Mesendoderm (in vitro differentiated cells): ENCODE data around the gene POLR2C.
"Not testable (repeated sequence)": the region's sequence is repeated elsewhere in the genome, so short reads cannot be mapped to it uniquely, and the experiment has no call there.

Experiments
- DNase-seq: peaks from one replicate; pipeline ENCODE4 v3.0.0; 2013
- H2AK5ac ChIP-seq: 2 replicates; pipeline ENCODE4 v1.6.1; 2013; ENCODE audit warnings: low read length, inconsistent platforms
- H2BK120ac ChIP-seq: 2 replicates; pipeline ENCODE4 v1.6.1; 2013; ENCODE audit warnings: low read depth, mild to moderate bottlenecking, low read length, moderate library complexity, mixed read lengths
- H2BK15ac ChIP-seq: replicated peaks from 2 replicates; pipeline ENCODE4 v1.6.1; 2013; ENCODE audit warnings: low read depth, mild to moderate bottlenecking, moderate library complexity
- H2BK5ac ChIP-seq: 2 replicates; pipeline ENCODE4 v1.6.1; 2013; ENCODE audit warnings: low read length, inconsistent platforms
- H3K18ac ChIP-seq: 2 replicates; pipeline ENCODE4 v1.6.1; 2013; ENCODE audit warnings: mild to moderate bottlenecking, low read length, mixed read lengths
- H3K23ac ChIP-seq: one replicate; pipeline ENCODE4 v1.6.1; 2013; ENCODE audit warnings: low read length
- H3K27ac ChIP-seq: 2 replicates; pipeline ENCODE4 v1.5.1; 2013; ENCODE audit warnings: low read depth, mild to moderate bottlenecking, inconsistent platforms, low read length, moderate library complexity
- H3K27me3 ChIP-seq: 2 replicates; pipeline ENCODE4 v1.6.1; 2013; ENCODE audit warnings: low read length, control low read depth, mild to moderate bottlenecking, inconsistent platforms; ENCODE audit not compliant: insufficient read depth, poor library complexity
- H3K36me3 ChIP-seq: 2 replicates; pipeline ENCODE4 v1.6.1; 2013; ENCODE audit warnings: low read length, inconsistent platforms; ENCODE audit not compliant: control insufficient read depth, insufficient read depth
- H3K4ac ChIP-seq: one replicate; pipeline ENCODE4 v1.6.1; 2013; ENCODE audit warnings: low read depth, mild to moderate bottlenecking, low read length, moderate library complexity
- H3K4me1 ChIP-seq: 2 replicates; pipeline ENCODE4 v1.6.1; 2013; ENCODE audit warnings: low read depth, low read length, inconsistent platforms; ENCODE audit not compliant: control insufficient read depth
- H3K4me2 ChIP-seq: 2 replicates; pipeline ENCODE4 v1.6.1; 2013; ENCODE audit warnings: low read length
- H3K4me3 ChIP-seq: 2 replicates; pipeline ENCODE4 v1.5.1; 2013; ENCODE audit warnings: mild to moderate bottlenecking, low read length
- H3K56ac ChIP-seq: one replicate; pipeline ENCODE4 v1.6.1; 2013; ENCODE audit warnings: low read length
- H3K79me1 ChIP-seq: 2 replicates; pipeline ENCODE4 v1.6.1; 2013; ENCODE audit warnings: low read length, inconsistent platforms
- H3K79me2 ChIP-seq: 2 replicates; pipeline ENCODE4 v1.6.1; 2013; ENCODE audit warnings: mild to moderate bottlenecking, low read length; ENCODE audit not compliant: control insufficient read depth, insufficient read depth
- H3K9ac ChIP-seq: 2 replicates; pipeline ENCODE4 v1.6.1; 2013; ENCODE audit warnings: low read length, inconsistent platforms
- H4K5ac ChIP-seq: one replicate; pipeline ENCODE4 v1.6.1; 2013; ENCODE audit warnings: low read length
- H4K8ac ChIP-seq: one replicate; pipeline ENCODE4 v1.6.1; 2013; ENCODE audit warnings: low read depth, mild to moderate bottlenecking, control low read depth, low read length, moderate library complexity
- WGBS: extraction: QIAGEN DNeasy Blood & Tissue Kit; methylation state at CpG from one replicate; pipeline ENCODE4 v1.1.7; 2013; ENCODE audit warnings: low lambda C conversion rate, missing lambda C conversion rate; ENCODE audit not compliant: insufficient coverage; ENCODE audit errors: extremely low coverage; 5-methylcytosine and 5-hydroxymethylcytosine counted together

Gene POLR2C

DNA sequence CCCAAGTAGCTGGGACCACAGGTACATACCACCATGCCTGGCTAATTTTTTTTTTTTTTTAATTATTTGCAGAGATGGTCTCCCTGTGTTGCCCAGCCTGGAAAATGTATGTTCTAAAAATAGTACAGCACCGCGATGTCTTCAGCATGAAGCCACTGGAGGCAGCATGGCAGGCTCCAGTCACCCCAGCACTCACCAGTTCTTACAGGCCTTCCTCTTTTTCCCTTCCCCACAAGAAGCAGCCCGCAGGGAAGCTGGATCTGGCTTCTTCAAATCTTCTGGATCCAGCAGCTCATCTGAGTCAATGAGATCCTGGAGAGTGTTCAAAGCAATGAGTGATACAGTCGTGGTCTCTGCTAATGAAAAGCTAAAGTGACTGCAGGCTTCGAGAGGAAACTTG is 31.5 kb upstream of the POLR2C start:
- Histone ChIP-seq H4K5ac (no peak overlapping the region), H3K23ac (no peak overlapping the region), H3K27me3 (no peaks in the 10 kb centered on the region), H3K4me2 (no peak overlapping the region), H4K8ac (no peak overlapping the region), H3K4ac (no peak overlapping the region), H2AK5ac (no peak overlapping the region), H3K79me2 (no peaks in the 10 kb centered on the region), H3K4me3 (no peak overlapping the region), H2BK5ac (no peak overlapping the region), H3K27ac (no peak overlapping the region), H2BK15ac (no peak overlapping the region), H3K4me1 (no peaks in the 10 kb centered on the region), H2BK120ac (no peak overlapping the region), H3K56ac (no peak overlapping the region), H3K36me3 (peaks cover 9% of the 10 kb centered on the region), H3K79me1 (no peaks in the 10 kb centered on the region), H3K18ac (no peak overlapping the region), H3K9ac (no peak overlapping the region)
- WGBS: no CpG with 5 or more reads among the region's 5 CpGs
- DNase-seq: no peak

DNA sequence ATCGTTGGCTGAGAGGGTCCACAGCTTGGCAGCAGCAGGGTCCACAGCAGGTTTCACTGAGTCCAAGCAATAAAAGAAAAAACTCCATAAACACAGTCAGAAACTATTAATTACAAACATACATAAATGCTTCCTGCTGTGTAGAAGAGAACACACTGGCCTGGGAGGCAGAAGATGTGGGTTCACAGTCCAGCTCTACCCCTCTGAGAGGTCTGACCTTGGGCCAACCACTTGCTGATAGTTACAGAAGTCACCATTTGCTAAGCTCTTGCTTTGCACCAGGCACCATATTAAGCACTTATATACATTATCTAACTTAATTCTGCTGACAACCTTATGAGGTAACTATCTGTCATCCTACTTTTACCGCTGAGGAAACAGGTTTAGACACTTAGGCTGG is 30.0 kb upstream of the POLR2C start:
- DNase-seq: no peak
- no peak overlapping the region for H3K4ac ChIP-seq
- no peak overlapping the region for H2AK5ac ChIP-seq
- no peak overlapping the region for H3K56ac ChIP-seq
- no peak overlapping the region for H2BK15ac ChIP-seq
- no peak overlapping the region for H2BK120ac ChIP-seq
- no peak overlapping the region for H3K23ac ChIP-seq
- H3K27me3 ChIP-seq: no peaks in the 10 kb centered on the region
- H4K5ac ChIP-seq: no peak overlapping the region
- H3K9ac ChIP-seq: no peak overlapping the region
- H2BK5ac ChIP-seq: no peak overlapping the region
- no peaks in the 10 kb centered on the region for H3K4me1 ChIP-seq
- H3K79me2 ChIP-seq: no peaks in the 10 kb centered on the region
- H3K18ac ChIP-seq: no peak overlapping the region
- no peak overlapping the region for H3K4me2 ChIP-seq
- peaks cover 9% of the 10 kb centered on the region for H3K36me3 ChIP-seq
- H3K4me3 ChIP-seq: no peak overlapping the region
- WGBS: no CpG with 5 or more reads among the region's 2 CpGs
- H3K27ac ChIP-seq: no peak overlapping the region
- no peak overlapping the region for H4K8ac ChIP-seq
- H3K79me1 ChIP-seq: no peaks in the 10 kb centered on the region

DNA sequence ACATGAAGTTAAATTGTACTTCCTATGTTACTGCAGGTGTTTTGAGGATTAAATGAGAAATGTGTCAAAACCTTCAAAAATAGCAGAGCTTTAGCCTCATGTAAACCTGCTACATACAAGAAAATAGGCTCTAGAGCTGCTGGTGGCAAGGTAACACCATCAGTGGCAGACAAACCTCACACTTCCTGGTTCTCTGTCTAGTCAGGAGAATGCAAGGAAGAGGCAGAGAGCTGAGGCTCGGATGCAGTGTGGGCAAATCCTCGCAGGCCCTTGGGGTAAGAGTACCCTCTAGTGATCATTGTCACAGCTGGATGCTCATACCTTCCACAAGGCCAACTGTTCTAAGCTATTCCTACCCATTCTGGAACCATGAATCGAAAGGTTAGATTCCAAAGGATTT is 29.5 kb upstream of the POLR2C start:
- H2BK120ac ChIP-seq: no peak overlapping the region
- no peak overlapping the region for H3K4me3 ChIP-seq
- H3K56ac ChIP-seq: no peak overlapping the region
- no peak overlapping the region for H2AK5ac ChIP-seq
- H3K79me1 ChIP-seq: no peaks in the 10 kb centered on the region
- H3K9ac ChIP-seq: no peak overlapping the region
- no peak overlapping the region for H3K4ac ChIP-seq
- no peak overlapping the region for H3K18ac ChIP-seq
- H2BK15ac ChIP-seq: no peak overlapping the region
- no peak overlapping the region for H3K23ac ChIP-seq
- no peaks in the 10 kb centered on the region for H3K79me2 ChIP-seq
- H2BK5ac ChIP-seq: no peak overlapping the region
- peaks cover 9% of the 10 kb centered on the region for H3K36me3 ChIP-seq
- H3K27me3 ChIP-seq: no peaks in the 10 kb centered on the region
- no peak overlapping the region for H4K8ac ChIP-seq
- H3K4me2 ChIP-seq: no peak overlapping the region
- H3K27ac ChIP-seq: no peak overlapping the region
- no CpG with 5 or more reads among the region's 3 CpGs for WGBS
- H3K4me1 ChIP-seq: no peaks in the 10 kb centered on the region
- H4K5ac ChIP-seq: no peak overlapping the region
- no peak for DNase-seq

DNA sequence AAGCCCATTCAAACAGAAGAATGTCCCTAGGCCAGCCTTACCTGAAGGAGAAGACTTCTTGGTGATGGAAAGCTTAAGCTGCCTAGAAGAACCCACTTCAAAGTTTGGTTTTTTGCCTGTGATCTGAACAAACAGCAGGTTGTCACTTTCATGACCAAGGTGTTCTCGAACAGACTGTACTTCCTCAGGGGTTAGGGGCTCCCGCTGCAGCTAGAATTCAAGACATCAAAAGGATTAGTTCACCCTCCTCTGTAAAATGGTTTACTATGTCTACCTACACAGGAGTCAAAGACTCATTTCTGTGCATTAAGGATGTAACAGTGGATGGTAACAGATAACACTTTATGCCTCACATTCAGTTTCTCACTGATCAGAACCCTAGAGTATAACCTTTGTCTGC is 28.5 kb upstream of the POLR2C start:
- H3K56ac ChIP-seq: no peak overlapping the region
- no peak overlapping the region for H2BK120ac ChIP-seq
- H2AK5ac ChIP-seq: no peak overlapping the region
- no peaks in the 10 kb centered on the region for H3K79me2 ChIP-seq
- no peak overlapping the region for H4K8ac ChIP-seq
- no peak overlapping the region for H3K23ac ChIP-seq
- DNase-seq: no peak
- no peaks in the 10 kb centered on the region for H3K79me1 ChIP-seq
- H4K5ac ChIP-seq: no peak overlapping the region
- H3K4me2 ChIP-seq: no peak overlapping the region
- H3K9ac ChIP-seq: no peak overlapping the region
- H3K27me3 ChIP-seq: no peaks in the 10 kb centered on the region
- no peak overlapping the region for H3K18ac ChIP-seq
- no CpG with 5 or more reads among the region's 2 CpGs for WGBS
- no peak overlapping the region for H3K4me3 ChIP-seq
- no peak overlapping the region for H2BK5ac ChIP-seq
- H3K36me3 ChIP-seq: peaks cover 9% of the 10 kb centered on the region
- H3K4ac ChIP-seq: no peak overlapping the region
- H3K27ac ChIP-seq: no peak overlapping the region
- H2BK15ac ChIP-seq: no peak overlapping the region
- H3K4me1 ChIP-seq: no peaks in the 10 kb centered on the region

DNA sequence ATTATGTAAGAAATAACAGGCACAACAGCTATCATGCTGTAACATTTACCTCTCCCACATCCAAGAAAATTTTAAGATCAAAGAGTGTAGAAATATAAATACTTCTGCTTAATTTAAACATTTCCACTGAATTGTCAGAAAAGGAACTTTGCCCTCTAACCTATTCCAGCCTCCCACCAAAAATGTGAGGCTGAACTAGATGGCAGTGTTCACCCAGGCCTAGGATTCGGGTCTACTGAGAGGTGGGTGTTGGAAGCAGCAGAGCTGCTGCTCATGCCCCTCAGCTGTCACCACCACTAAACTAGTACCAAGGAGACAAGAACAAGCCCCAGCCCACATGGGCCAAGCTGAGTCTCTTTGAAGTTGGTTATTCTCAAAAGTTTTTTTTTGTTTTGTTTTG is 26.6 kb upstream of the POLR2C start:
- Histone ChIP-seq H3K4ac (no peak overlapping the region), H3K9ac (no peak overlapping the region), H3K27ac (no peak overlapping the region), H2BK5ac (no peak overlapping the region), H3K79me1 (no peaks in the 10 kb centered on the region), H3K79me2 (no peaks in the 10 kb centered on the region), H3K4me3 (no peak overlapping the region), H4K5ac (no peak overlapping the region), H3K27me3 (no peaks in the 10 kb centered on the region), H3K18ac (no peak overlapping the region), H3K23ac (no peak overlapping the region), H3K4me2 (no peak overlapping the region), H2BK120ac (no peak overlapping the region), H3K56ac (no peak overlapping the region), H2AK5ac (no peak overlapping the region), H3K4me1 (no peaks in the 10 kb centered on the region), H2BK15ac (no peak overlapping the region), H3K36me3 (peaks cover 7% of the 10 kb centered on the region), H4K8ac (no peak overlapping the region)
- DNase-seq: no peak
- no CpG with 5 or more reads among the region's 1 CpG for WGBS

DNA sequence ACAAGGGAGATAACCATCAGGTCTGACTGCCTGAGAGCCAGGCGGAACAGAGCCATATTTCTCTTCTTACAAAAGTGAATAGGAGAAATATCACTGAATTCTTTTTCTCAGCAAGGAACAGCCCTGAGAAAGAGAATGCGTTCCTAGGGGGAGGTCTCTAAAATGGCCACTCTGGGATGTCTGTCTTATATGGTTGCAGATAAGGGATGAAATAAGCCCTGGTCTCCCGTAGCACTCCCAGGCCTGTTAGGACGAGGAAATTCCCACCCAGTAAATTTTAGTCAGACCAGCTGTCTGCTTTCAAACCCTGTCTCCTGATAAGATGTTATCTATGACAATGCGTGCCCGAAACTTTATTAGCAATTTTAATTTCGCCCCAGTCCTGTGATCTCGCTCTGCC is 22.5 kb upstream of the POLR2C start:
- not testable (repeated sequence) for H3K56ac ChIP-seq, H3K4ac ChIP-seq, H3K4me2 ChIP-seq, H2AK5ac ChIP-seq, H3K23ac ChIP-seq, H3K18ac ChIP-seq, H2BK5ac ChIP-seq, DNase-seq, H3K79me2 ChIP-seq, H3K27ac ChIP-seq, H3K79me1 ChIP-seq, H3K9ac ChIP-seq, H2BK15ac ChIP-seq, H3K27me3 ChIP-seq, H2BK120ac ChIP-seq, H4K8ac ChIP-seq, H3K4me3 ChIP-seq, H3K4me1 ChIP-seq, H3K36me3 ChIP-seq, H4K5ac ChIP-seq
- WGBS: no CpG with 5 or more reads among the region's 8 CpGs
